Measurements from ENCODE around the gene TATDN2.
"Not testable (repeated sequence)": the region's sequence is repeated elsewhere in the genome, so short reads cannot be mapped to it uniquely, and the experiment has no call there.

TATDN2 gene

GRCh38 chr3:10235551-10235950 is 12.7 kb upstream of the TATDN2 start:
- DNase-seq, result no peak

- peak; percentile 31 to 32 for DNase-seq
These were observed 9.7 kb upstream of the TATDN2 start for GRCh38 chr3:10238345-10239183.

- DNase-seq, result no peak
These were observed 7.5 kb upstream of the TATDN2 start for GRCh38 chr3:10240799-10241198.

GRCh38 chr3:10242182-10243065 is 5.8 kb upstream of the TATDN2 start:
- DNase-seq, result peak; percentile 72 to 76

- no peak for DNase-seq
These were observed 4.2 kb upstream of the TATDN2 start for GRCh38 chr3:10244009-10244408.

GRCh38 chr3:10245081-10245712 is 3.1 kb upstream of the TATDN2 start:
- no peak for DNase-seq

GRCh38 chr3:10247679-10248183 is 528 bp upstream of the TATDN2 start:
- DNase-seq, result no peak

- peak; percentile 66 to 81 for DNase-seq
These were observed 907 bp downstream of the TATDN2 start for GRCh38 chr3:10248984-10249748.

- no peak for DNase-seq
These were observed 1.6 kb downstream of the TATDN2 start for GRCh38 chr3:10249833-10250232.

- DNase-seq, result no peak
These were observed 2.7 kb downstream of the TATDN2 start for GRCh38 chr3:10251006-10251405.

- no peak for DNase-seq
These were observed 5.5 kb downstream of the TATDN2 start for GRCh38 chr3:10253731-10254130.

- no peak for DNase-seq
These were observed 7.6 kb downstream of the TATDN2 start for GRCh38 chr3:10255835-10256234.

- no peak for DNase-seq
These were observed 10.8 kb downstream of the TATDN2 start for GRCh38 chr3:10259036-10259435.

GRCh38 chr3:10259798-10260197 is 11.5 kb downstream of the TATDN2 start:
- no peak for DNase-seq

GRCh38 chr3:10260211-10260701 is 12.0 kb downstream of the TATDN2 start:
- DNase-seq, result no peak

GRCh38 chr3:10262027-10262426 is 13.8 kb downstream of the TATDN2 start:
- DNase-seq, result no peak

GRCh38 chr3:10263646-10264363 is 15.5 kb downstream of the TATDN2 start:
- DNase-seq, result peak; percentile 76

GRCh38 chr3:10265833-10266232 is 17.6 kb downstream of the TATDN2 start:
- DNase-seq, result no peak

- DNase-seq, result not testable (repeated sequence)
These were observed 18.7 kb downstream of the TATDN2 start for GRCh38 chr3:10266936-10267335.

- DNase-seq, result no peak
These were observed 19.9 kb downstream of the TATDN2 start for GRCh38 chr3:10268116-10268515.

- DNase-seq, result no peak
These were observed 20.7 kb downstream of the TATDN2 start for GRCh38 chr3:10268930-10269329.
